PC-3 (cell line): Measurements from ENCODE around the gene NT5C1B. TPM values are rescaled to one million over a fixed set of nuclear protein-coding genes. Genes with fewer than 3 reads are reported as not detected.

Source experiments
- ATAC-seq: fragments of 200-7000 bp; cut with Tn5 transposase; 2 replicates; pipeline ENCODE4 v1.9.1; 2020; ENCODE audit warnings: mild to moderate bottlenecking, moderate library complexity
- BruUV-seq: library from RNA; stranded (reverse); fragments of 400-500 nt; replicated peaks from 2 replicates; lab custom pipeline; 2021; lab: Mats Ljungman, UMichigan
- CTCF ChIA-PET: fragments of 300-600 bp; sonication (Branson Sonifier 250); formaldehyde crosslinking; loops from one replicate; lab custom pipeline; 2022; ENCODE audit warnings: antibody characterized with exemption; lab: Charles Lee
- POLR2A ChIA-PET: fragments of 300-600 bp; sonication (Branson Sonifier 250); formaldehyde crosslinking; loops from one replicate; lab custom pipeline; 2022; ENCODE audit warnings: antibody characterized with exemption; ENCODE audit not compliant: unreplicated experiment; lab: Charles Lee
- DNase-seq: peaks from one replicate; pipeline ENCODE4 v3.0.0-alpha.2; 2015
- H2AFZ ChIP-seq: fragments of 300-600 bp; sonication (generic); 2 replicates; pipeline ENCODE4 v1.6.0; 2016; ENCODE audit warnings: antibody characterized with exemption, low read length
- H3F3A ChIP-seq: fragments of 300-600 bp; sonication (generic); one replicate; pipeline ENCODE4 v1.6.0; 2017; ENCODE audit warnings: antibody characterized with exemption, low read length, control low read depth, mild to moderate bottlenecking; ENCODE audit not compliant: unreplicated experiment
- H3K27ac ChIP-seq: fragments of 300-600 bp; sonication (generic); 2 replicates; pipeline ENCODE4 v1.5.1; 2016; ENCODE audit warnings: mild to moderate bottlenecking, low read length
- H3K27me3 ChIP-seq: fragments of 300-600 bp; sonication (generic); 2 replicates; pipeline ENCODE4 v1.6.1; 2016; ENCODE audit warnings: low read length, mixed read lengths
- H3K36me3 ChIP-seq: fragments of 300-600 bp; sonication (generic); 2 replicates; pipeline ENCODE4 v1.6.1; 2016; ENCODE audit warnings: low read depth, mixed run types, low read length, mixed read lengths
- H3K4me1 ChIP-seq: fragments of 300-600 bp; sonication (generic); 2 replicates; pipeline ENCODE4 v1.5.1; 2016; ENCODE audit warnings: low read length; ENCODE audit not compliant: insufficient read depth
- H3K4me2 ChIP-seq: fragments of 300-600 bp; sonication (generic); 2 replicates; pipeline ENCODE4 v1.6.0; 2016; ENCODE audit warnings: low read length
- H3K4me3 ChIP-seq: fragments of 300-600 bp; sonication (generic); 2 replicates; pipeline ENCODE4 v1.5.1; 2016; ENCODE audit warnings: mild to moderate bottlenecking, low read length, mixed read lengths
- H3K79me2 ChIP-seq: fragments of 300-600 bp; sonication (generic); 2 replicates; pipeline ENCODE4 v1.6.1; 2017; ENCODE audit warnings: low read length, mixed read lengths
- H3K9ac ChIP-seq: fragments of 300-600 bp; sonication (generic); 2 replicates; pipeline ENCODE4 v1.6.0; 2016; ENCODE audit warnings: mild to moderate bottlenecking, low read length
- H3K9me2 ChIP-seq: fragments of 300-600 bp; sonication (generic); replicated peaks from 2 replicates; pipeline ENCODE4 v1.6.1; 2016; ENCODE audit warnings: mixed run types, low read length, mixed read lengths
- H3K9me3 ChIP-seq: fragments of 300-600 bp; sonication (generic); 2 replicates; pipeline ENCODE4 v1.6.1; 2016; ENCODE audit warnings: low read length, mixed read lengths
- H4K20me1 ChIP-seq: fragments of 300-600 bp; sonication (generic); 2 replicates; pipeline ENCODE4 v1.6.1; 2016; ENCODE audit warnings: low read length, mixed read lengths
- CTCF ChIP-seq: fragments of 300-600 bp; sonication (generic); conservative IDR thresholded peaks from 2 replicates; pipeline ENCODE4 v1.5.1; 2017; ENCODE audit warnings: antibody characterized with exemption, low read depth, mild to moderate bottlenecking, low read length
- EZH2 ChIP-seq: fragments of 300-600 bp; sonication (generic); IDR thresholded peaks from one replicate; pipeline ENCODE4 v1.6.1; 2017; ENCODE audit warnings: antibody characterized with exemption, mild to moderate bottlenecking, low read length; ENCODE audit not compliant: unreplicated experiment
- EZH2phosphoT487 ChIP-seq: fragments of 300-600 bp; sonication (generic); IDR thresholded peaks from 2 replicates; pipeline ENCODE4 v1.6.1; 2018; ENCODE audit warnings: mild to moderate bottlenecking, antibody characterized with exemption, low read length, borderline replicate concordance
- intact Hi-C: fragments of 100-400 bp; cut with micrococcal nuclease; formaldehyde crosslinking; loops from 2 replicates; pipeline ENCODE4 v1.9.0; 2023
- total RNA-seq: library from RNA; depleted of rRNA; stranded (reverse); fragments of >200 nt; gene quantifications from 2 replicates; pipeline ENCODE4 v1.2.3, GENCODE V29; 2014

Gene NT5C1B
- total RNA-seq, 1 experiment from 2014 or later, result not detected

- Histone ChIP-seq H3K4me1 (peaks cover 30% of the 10 kb centered on the region), H3K36me3 (no peaks in the 10 kb centered on the region), H3K9ac (no peak overlapping the region), H3K4me3 (peak overlapping the region; percentile 28; the same call in 1 of the 2 replicates), H2AFZ (0 out of 2 replicates have a peak overlapping the region, but pooled peaks have one; percentile 17), H3K79me2 (no peaks in the 10 kb centered on the region), H4K20me1 (no peaks in the 10 kb centered on the region), H3K27me3 (no peaks in the 10 kb centered on the region), H3K9me2 (no peaks in the 10 kb centered on the region), H3F3A (peaks cover 2% of the 10 kb centered on the region), H3K9me3 (no peaks in the 10 kb centered on the region), H3K4me2 (peak overlapping the region; percentile 70), H3K27ac (peak overlapping the region; percentile 66)
- no peak for TF ChIP-seq EZH2phosphoT487
- TF ChIP-seq EZH2, result no peak
- TF ChIP-seq CTCF, result no peak
- no TSS peak for BruUV-seq
- ATAC-seq, result peak; percentile 93
- CTCF ChIA-PET, result no interaction called here
- POLR2A ChIA-PET, result no interaction called here
- intact Hi-C loops, result no loop called here
- peak; percentile 89 for DNase-seq
These were observed 44.0 kb downstream of the NT5C1B start for GRCh38 chr2:18545384-18545783.

- no peak overlapping the region for H3K9ac ChIP-seq
- H3K36me3 ChIP-seq, result no peaks in the 10 kb centered on the region
- no peak for TF ChIP-seq CTCF
- TF ChIP-seq EZH2, result no peak
- no peak for TF ChIP-seq EZH2phosphoT487
- H3K27me3 ChIP-seq, result no peaks in the 10 kb centered on the region
- DNase-seq, result no peak
- H3K27ac ChIP-seq, result no peak overlapping the region
- no peaks in the 10 kb centered on the region for H4K20me1 ChIP-seq
- ChIA-PET CTCF (no interaction called here), POLR2A (no interaction called here)
- H3K4me1 ChIP-seq, result peaks cover 22% of the 10 kb centered on the region
- no peaks in the 10 kb centered on the region for H3F3A ChIP-seq
- no peaks in the 10 kb centered on the region for H3K9me3 ChIP-seq
- intact Hi-C loops, result no loop called here
- H3K4me2 ChIP-seq, result no peak overlapping the region
- no TSS peak for BruUV-seq
- no peak for ATAC-seq
- no peaks in the 10 kb centered on the region for H3K9me2 ChIP-seq
- no peaks in the 10 kb centered on the region for H3K79me2 ChIP-seq
- no peak overlapping the region for H3K4me3 ChIP-seq
- H2AFZ ChIP-seq, result no peak overlapping the region
These were observed 45.2 kb downstream of the NT5C1B start for GRCh38 chr2:18544171-18544570.

GRCh38 chr2:18540872-18541271, 48.5 kb downstream of the NT5C1B start:
- Histone ChIP-seq H3K4me1 (peaks cover 23% of the 10 kb centered on the region), H3K9ac (no peak overlapping the region), H3K27me3 (no peaks in the 10 kb centered on the region), H3K9me2 (no peaks in the 10 kb centered on the region), H2AFZ (no peak overlapping the region), H3K79me2 (no peaks in the 10 kb centered on the region), H3F3A (no peaks in the 10 kb centered on the region), H3K4me3 (no peak overlapping the region), H3K36me3 (no peaks in the 10 kb centered on the region), H3K27ac (no peak overlapping the region), H3K4me2 (no peak overlapping the region), H3K9me3 (no peaks in the 10 kb centered on the region), H4K20me1 (no peaks in the 10 kb centered on the region)
- no peak for DNase-seq
- CTCF ChIA-PET, result no interaction called here
- TF ChIP-seq EZH2phosphoT487 (no peak), EZH2 (no peak), CTCF (no peak)
- BruUV-seq, result no TSS peak
- no peak for ATAC-seq
- POLR2A ChIA-PET, result no interaction called here
- intact Hi-C loops, result no loop called here
